Measurements from ENCODE around the gene LMF2.
"Not testable (repeated sequence)": the region's sequence is repeated elsewhere in the genome, so short reads cannot be mapped to it uniquely, and the experiment has no call there.

LMF2 gene

GRCh38 chr22:50544078-50544745 is 36.7 kb upstream of the LMF2 start:
- DNase-seq (ENCODE audit: low spot score), result no peak
- TF ChIP-seq, protein P1, sequence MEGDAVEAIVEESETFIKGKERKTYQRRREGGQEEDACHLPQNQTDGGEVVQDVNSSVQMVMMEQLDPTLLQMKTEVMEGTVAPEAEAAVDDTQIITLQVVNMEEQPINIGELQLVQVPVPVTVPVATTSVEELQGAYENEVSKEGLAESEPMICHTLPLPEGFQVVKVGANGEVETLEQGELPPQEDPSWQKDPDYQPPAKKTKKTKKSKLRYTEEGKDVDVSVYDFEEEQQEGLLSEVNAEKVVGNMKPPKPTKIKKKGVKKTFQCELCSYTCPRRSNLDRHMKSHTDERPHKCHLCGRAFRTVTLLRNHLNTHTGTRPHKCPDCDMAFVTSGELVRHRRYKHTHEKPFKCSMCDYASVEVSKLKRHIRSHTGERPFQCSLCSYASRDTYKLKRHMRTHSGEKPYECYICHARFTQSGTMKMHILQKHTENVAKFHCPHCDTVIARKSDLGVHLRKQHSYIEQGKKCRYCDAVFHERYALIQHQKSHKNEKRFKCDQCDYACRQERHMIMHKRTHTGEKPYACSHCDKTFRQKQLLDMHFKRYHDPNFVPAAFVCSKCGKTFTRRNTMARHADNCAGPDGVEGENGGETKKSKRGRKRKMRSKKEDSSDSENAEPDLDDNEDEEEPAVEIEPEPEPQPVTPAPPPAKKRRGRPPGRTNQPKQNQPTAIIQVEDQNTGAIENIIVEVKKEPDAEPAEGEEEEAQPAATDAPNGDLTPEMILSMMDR (IDR thresholded peaks at IDR 0.05), result no peak
- H3K27ac ChIP-seq, result no peak overlapping the region
- peak overlapping the region; percentile 69 for H3K4me3 ChIP-seq

- H3K27ac ChIP-seq, result peak overlapping the region in 1 of 2 donors; percentile 59
- TF ChIP-seq, protein P1 (IDR thresholded peaks at IDR 0.05), result no peak
- no peak overlapping the region for H3K4me3 ChIP-seq
- no peak for DNase-seq (ENCODE audit: low spot score)
Observed at GRCh38 chr22:50542416-50542927, 35.0 kb upstream of the LMF2 start.

- DNase-seq (ENCODE audit: low spot score), result peak; percentile 76
- peak overlapping the region in 1 of 2 donors; percentile 75 for H3K27ac ChIP-seq
- not testable (repeated sequence) for H3K4me3 ChIP-seq
Observed at GRCh38 chr22:50541667-50542026, 34.1 kb upstream of the LMF2 start.

DNA sequence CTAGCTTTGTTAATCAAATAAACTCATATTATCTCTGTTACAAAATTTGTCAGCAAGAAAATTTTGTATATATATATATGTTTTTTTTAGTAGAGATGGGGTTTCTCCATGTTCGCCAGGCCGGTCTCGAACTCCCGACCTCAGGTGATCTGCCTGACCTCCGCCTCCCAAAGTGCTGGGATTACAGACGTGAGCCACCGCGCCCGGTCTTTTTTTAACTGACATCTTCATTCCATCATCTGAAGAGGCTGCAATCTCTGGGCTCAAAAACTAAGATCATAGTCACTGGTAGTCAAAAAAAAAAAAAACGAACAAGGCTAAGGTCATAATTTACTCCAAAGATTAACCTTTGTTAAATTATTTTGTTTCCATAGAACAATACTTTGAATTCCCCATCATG is 32.9 kb upstream of the LMF2 start:
- H3K27ac ChIP-seq, result peak overlapping the region in 1 of 2 donors; percentile 67
- H3K4me3 ChIP-seq, result no peak overlapping the region
- TF ChIP-seq, protein P1 (IDR thresholded peaks at IDR 0.05), result no peak
- no peak for DNase-seq (ENCODE audit: low spot score)

DNA sequence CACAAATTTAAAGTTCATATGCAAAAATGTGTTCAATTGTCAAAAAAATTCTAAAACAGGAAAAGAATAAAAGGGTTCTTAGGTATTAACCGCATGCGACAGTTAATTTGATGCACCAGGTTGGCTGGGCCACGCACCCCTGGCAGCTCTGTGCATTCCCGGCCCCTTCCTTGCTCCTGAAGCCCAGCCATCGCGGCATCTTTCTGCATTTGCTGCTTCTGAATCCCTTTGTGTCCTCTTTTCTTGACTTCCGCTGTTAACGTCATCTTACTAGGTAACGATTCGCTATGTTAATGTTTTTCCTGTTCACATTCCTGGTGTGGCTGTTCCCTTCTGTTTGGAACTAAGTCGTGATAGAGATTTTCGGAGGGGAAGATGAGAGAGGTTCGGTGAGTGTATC is 30.3 kb upstream of the LMF2 start:
- H3K27ac ChIP-seq, result peak overlapping the region in 1 of 2 donors; percentile 79
- no peak for DNase-seq (ENCODE audit: low spot score)
- TF ChIP-seq, protein P1 (IDR thresholded peaks at IDR 0.05), result no peak

GRCh38 chr22:50536226-50536625 is 28.7 kb upstream of the LMF2 start:
- Histone ChIP-seq H3K4me3 (no peak overlapping the region), H3K27ac (no peak overlapping the region)
- TF ChIP-seq, protein P1 (IDR thresholded peaks at IDR 0.05), result no peak
- DNase-seq (ENCODE audit: low spot score), result no peak

More for the DNA sequence above, 30.3 kb upstream of the LMF2 start:
- no peak overlapping the region for H3K4me3 ChIP-seq

GRCh38 chr22:50535113-50535512 is 27.6 kb upstream of the LMF2 start:
- Histone ChIP-seq H3K4me3 (no peak overlapping the region), H3K27ac (no peak overlapping the region)
- no peak for DNase-seq (ENCODE audit: low spot score)
- TF ChIP-seq, protein P1 (IDR thresholded peaks at IDR 0.05), result no peak

DNA sequence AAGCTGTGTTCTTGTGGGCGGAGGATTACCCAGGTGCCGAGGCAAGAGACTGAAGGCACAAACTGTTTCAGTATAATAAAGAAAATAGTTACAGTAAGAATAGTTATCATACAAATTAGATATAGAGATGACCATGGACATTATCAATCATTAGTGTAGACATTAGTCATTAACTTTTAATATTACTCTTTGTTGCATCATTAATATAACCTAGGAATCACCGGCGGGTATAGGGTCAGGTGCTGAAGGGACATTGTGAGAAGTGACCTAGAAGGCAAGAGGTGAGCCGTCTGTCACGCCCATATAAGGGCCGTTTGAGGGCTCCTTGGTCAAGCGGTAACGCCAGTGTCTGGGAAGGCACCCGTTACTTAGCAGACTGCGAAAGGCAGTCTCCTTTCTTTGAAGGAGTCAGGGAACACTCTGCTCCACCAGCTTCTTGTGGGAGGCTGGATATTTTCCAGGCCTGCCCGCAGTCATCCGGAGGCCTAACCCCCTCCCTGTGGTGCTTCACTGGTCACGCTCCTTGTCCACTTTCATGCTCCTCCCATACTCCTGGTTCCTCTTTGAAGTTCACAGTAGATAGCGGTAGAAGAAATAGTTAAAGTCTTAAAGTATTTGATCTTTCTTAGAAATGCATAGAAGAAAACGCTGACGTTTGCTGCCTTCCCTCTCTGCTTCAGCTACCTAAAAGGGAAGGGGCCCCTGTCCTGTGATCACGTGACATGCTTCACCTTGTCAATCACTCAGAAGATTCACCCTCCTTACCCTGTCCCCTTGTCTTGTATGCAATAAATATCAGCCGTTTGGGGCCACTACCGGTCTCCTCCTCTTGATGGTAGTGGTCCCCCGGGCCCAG is 26.6 kb upstream of the LMF2 start:
- not testable (repeated sequence) for DNase-seq (ENCODE audit: low spot score); H3K4me3 ChIP-seq
- peak overlapping the region in 1 of 2 donors; percentile 51 for H3K27ac ChIP-seq

Data from coronary artery (tissue), 2 donors.